Measurements from ENCODE around the gene SERGEF.

DNA sequence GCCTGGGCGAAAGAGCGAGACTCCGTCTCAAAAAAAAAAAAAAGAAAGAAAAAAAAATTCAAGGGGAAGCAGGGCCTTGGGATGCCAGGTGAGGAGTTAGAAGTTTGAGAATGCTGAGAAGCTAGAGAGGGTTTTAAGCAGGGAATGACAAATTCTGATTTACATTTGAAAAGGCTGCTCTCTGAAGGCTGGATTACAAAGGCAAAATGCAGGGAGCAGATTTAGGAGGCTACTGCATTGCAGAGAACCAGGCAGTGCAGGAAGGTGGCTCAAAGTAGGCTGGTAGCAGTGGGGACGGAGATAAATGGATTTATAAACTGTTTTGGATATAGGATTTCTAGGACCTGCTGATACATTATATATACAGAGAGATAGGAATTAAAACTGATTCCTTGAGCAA lies 211.7 kb downstream of the SERGEF start:
- TF ChIP-seq POLR2A (IDR thresholded peaks at IDR 0.05) (no peak), CTCF (IDR thresholded peaks at IDR 0.05) (no peak)
